ENCODE results near the gene RASSF3. TPM values are rescaled to one million over a fixed set of nuclear protein-coding genes. Genes with fewer than 3 reads are reported as not detected.

RASSF3 gene
- total RNA-seq, 1 experiment from 2014 or later, result 162 TPM

DNA sequence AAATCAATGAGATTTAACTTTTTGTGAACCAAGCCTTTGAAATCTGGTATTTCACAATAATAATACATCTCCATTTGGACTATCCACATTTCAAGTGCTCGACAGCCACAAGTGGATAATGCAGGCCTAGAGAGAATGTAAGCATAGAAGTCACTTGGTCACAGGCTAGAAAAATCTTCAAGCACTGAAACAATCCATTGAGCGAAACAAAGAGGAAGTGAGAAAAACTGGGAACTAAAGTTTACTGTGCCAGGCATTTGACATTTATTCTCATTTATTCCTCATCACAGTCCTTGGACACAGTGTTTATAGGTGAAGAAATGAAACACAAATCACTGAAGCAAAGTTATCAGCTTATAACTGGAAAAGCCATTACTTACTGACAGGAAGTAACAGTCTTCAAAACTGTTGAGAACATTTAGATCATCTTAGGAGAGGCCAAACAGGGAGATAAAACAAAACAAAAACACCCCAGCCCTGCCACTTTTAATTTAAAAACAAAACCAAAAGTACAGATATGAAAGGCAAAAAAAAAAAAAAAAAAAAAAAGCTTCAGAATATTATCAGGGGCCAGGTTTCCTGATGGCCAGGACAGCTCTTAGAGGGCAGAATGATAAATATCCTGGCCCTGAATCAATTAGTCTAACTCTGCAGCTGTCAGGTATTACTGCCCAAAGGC lies 119.8 kb downstream of the RASSF3 start:
- intact Hi-C loops (cut with micrococcal nuclease; ENCODE audit: unreplicated experiment), result no loop called here
- BruUV-seq (replicated peaks), result no TSS peak

DNA sequence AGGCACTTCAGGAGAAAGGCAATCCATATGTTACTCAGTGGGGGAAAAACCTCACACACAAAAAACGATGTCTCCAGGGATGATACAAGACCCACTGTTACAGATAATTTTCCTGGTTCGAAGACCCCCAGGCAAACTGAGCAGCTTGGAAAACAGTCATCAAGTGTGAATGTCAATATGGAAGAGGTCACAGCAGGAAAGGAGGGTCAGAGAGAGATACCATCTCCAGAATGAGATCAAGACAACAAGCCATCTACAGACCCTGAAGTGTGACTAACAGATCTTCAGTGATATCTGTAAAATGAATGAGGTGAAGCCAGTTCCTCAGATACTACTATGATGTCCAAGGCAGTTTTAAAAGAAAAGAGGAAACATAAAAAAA lies 120.3 kb downstream of the RASSF3 start:
- peaks cover 17% of the 10 kb centered on the region for H3K36me3 Mint-ChIP-seq (ENCODE audit: insufficient read depth, unreplicated experiment)
- no TSS peak for BruUV-seq (replicated peaks)
- TF ChIP-seq, protein P1, sequence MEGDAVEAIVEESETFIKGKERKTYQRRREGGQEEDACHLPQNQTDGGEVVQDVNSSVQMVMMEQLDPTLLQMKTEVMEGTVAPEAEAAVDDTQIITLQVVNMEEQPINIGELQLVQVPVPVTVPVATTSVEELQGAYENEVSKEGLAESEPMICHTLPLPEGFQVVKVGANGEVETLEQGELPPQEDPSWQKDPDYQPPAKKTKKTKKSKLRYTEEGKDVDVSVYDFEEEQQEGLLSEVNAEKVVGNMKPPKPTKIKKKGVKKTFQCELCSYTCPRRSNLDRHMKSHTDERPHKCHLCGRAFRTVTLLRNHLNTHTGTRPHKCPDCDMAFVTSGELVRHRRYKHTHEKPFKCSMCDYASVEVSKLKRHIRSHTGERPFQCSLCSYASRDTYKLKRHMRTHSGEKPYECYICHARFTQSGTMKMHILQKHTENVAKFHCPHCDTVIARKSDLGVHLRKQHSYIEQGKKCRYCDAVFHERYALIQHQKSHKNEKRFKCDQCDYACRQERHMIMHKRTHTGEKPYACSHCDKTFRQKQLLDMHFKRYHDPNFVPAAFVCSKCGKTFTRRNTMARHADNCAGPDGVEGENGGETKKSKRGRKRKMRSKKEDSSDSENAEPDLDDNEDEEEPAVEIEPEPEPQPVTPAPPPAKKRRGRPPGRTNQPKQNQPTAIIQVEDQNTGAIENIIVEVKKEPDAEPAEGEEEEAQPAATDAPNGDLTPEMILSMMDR (IDR thresholded peaks at IDR 0.05; ENCODE audit: unreplicated experiment), result no peak
- DNase-seq, result no peak
- no peaks in the 10 kb centered on the region for H3K27me3 Mint-ChIP-seq (ENCODE audit: unreplicated experiment)
- H3K9me3 Mint-ChIP-seq (ENCODE audit: low read depth, unreplicated experiment), result no peaks in the 10 kb centered on the region
- CTCF ChIA-PET, result interaction anchor here (0.6 to 0.7 kb wide), 2 partner anchors 139 to 180 kb away, joined by 3 read pairs; no protein-coding TSS in a partner anchor
- no peak overlapping the region for H3K27ac Mint-ChIP-seq (ENCODE audit: unreplicated experiment)
- H3K4me3 Mint-ChIP-seq (ENCODE audit: low read depth, unreplicated experiment), result no peak overlapping the region
- intact Hi-C loops (cut with micrococcal nuclease; ENCODE audit: unreplicated experiment), result no loop called here
- H3K4me1 Mint-ChIP-seq (ENCODE audit: low read depth, unreplicated experiment), result peaks cover 15% of the 10 kb centered on the region

More for the DNA sequence above, 119.8 kb downstream of the RASSF3 start:
- Mint-ChIP-seq H3K4me3 (ENCODE audit: low read depth, unreplicated experiment) (no peak overlapping the region), H3K9me3 (ENCODE audit: low read depth, unreplicated experiment) (no peaks in the 10 kb centered on the region), H3K27ac (ENCODE audit: unreplicated experiment) (no peak overlapping the region), H3K4me1 (ENCODE audit: low read depth, unreplicated experiment) (peaks cover 15% of the 10 kb centered on the region), H3K27me3 (ENCODE audit: unreplicated experiment) (no peaks in the 10 kb centered on the region), H3K36me3 (ENCODE audit: insufficient read depth, unreplicated experiment) (peaks cover 17% of the 10 kb centered on the region)
- TF ChIP-seq, protein P1 (IDR thresholded peaks at IDR 0.05; ENCODE audit: unreplicated experiment), result no peak
- no peak for DNase-seq
- CTCF ChIA-PET, result interaction anchor here (0.6 to 0.7 kb wide), 2 partner anchors 139 to 180 kb away, joined by 3 read pairs; no protein-coding TSS in a partner anchor

DNA sequence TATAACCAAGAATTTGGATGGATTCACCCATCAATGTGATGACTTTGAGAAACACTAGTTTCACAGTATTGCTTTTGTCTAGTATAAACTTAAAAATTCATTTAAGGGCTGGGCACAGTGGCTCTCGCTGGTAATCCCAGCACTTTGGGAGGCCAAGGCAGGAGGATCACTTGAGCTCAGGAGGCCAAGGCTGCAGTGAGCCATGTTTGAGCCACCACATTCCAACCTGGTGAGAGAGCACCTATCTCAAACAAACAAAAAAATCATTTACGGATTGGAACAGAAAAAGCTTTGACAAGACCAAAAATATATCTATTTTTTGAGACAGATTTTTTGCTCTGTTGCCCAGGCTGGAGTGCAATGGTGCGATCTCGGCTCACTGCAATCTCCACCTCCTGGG lies 121.4 kb downstream of the RASSF3 start:
- BruUV-seq (replicated peaks), result no TSS peak
- intact Hi-C loops (cut with micrococcal nuclease; ENCODE audit: unreplicated experiment), result no loop called here
- DNase-seq, result no peak
- TF ChIP-seq, protein P1 (IDR thresholded peaks at IDR 0.05; ENCODE audit: unreplicated experiment), result no peak
- CTCF ChIA-PET, result no interaction called here
- no peak overlapping the region for H3K27ac Mint-ChIP-seq (ENCODE audit: unreplicated experiment)
- H3K36me3 Mint-ChIP-seq (ENCODE audit: insufficient read depth, unreplicated experiment), result peaks cover 22% of the 10 kb centered on the region
- no peak overlapping the region for H3K4me3 Mint-ChIP-seq (ENCODE audit: low read depth, unreplicated experiment)
- peaks cover 15% of the 10 kb centered on the region for H3K4me1 Mint-ChIP-seq (ENCODE audit: low read depth, unreplicated experiment)
- no peaks in the 10 kb centered on the region for H3K9me3 Mint-ChIP-seq (ENCODE audit: low read depth, unreplicated experiment)
- no peaks in the 10 kb centered on the region for H3K27me3 Mint-ChIP-seq (ENCODE audit: unreplicated experiment)

- no TSS peak for BruUV-seq (replicated peaks)
- H3K4me3 Mint-ChIP-seq (ENCODE audit: low read depth, unreplicated experiment), result no peak overlapping the region
- H3K36me3 Mint-ChIP-seq (ENCODE audit: insufficient read depth, unreplicated experiment), result peaks cover 22% of the 10 kb centered on the region
- DNase-seq, result peak; percentile 80
- H3K27me3 Mint-ChIP-seq (ENCODE audit: unreplicated experiment), result no peaks in the 10 kb centered on the region
- CTCF ChIA-PET, result interaction anchor here (0.7 to 1.1 kb wide), 4 partner anchors 11 to 267 kb away, joined by 3 to 8 read pairs (median 6); no protein-coding TSS in a partner anchor
- TF ChIP-seq, protein P1 (IDR thresholded peaks at IDR 0.05; ENCODE audit: unreplicated experiment), result no peak
- H3K9me3 Mint-ChIP-seq (ENCODE audit: low read depth, unreplicated experiment), result no peaks in the 10 kb centered on the region
- peaks cover 15% of the 10 kb centered on the region for H3K4me1 Mint-ChIP-seq (ENCODE audit: low read depth, unreplicated experiment)
- no peak overlapping the region for H3K27ac Mint-ChIP-seq (ENCODE audit: unreplicated experiment)
- intact Hi-C loops (cut with micrococcal nuclease; ENCODE audit: unreplicated experiment), result no loop called here
These were observed 123.6 kb downstream of the RASSF3 start for GRCh38 chr12:64733857-64734256.
